HS-5 (cell line): ENCODE data around the gene ADGB.
"Not testable (repeated sequence)": the region's sequence is repeated elsewhere in the genome, so short reads cannot be mapped to it uniquely, and the experiment has no call there.

Experiments used
- DNase-seq: peaks from one replicate; pipeline ENCODE4 v3.0.0-alpha.2; 2012; ENCODE audit warnings: low read depth

ADGB gene

DNA sequence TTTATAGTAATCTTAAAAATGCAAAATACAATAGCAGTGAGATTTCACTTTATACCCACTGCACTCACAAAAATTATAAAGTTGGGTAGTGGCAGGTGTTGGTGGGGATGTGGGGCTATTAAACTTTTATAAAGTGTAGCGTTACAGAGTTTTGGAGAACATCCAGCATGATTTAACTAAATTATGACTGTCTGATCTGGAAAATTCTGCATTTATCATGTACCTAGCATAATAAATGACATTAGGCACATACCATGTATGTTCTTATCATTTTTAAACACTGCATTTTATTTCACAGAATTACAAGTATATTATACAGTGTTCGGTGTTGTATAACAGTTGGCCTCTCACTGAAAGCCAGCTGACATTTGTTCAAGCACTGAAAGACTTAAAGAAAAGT, 169.9 kb downstream of the ADGB start:
- no peak for DNase-seq

DNA sequence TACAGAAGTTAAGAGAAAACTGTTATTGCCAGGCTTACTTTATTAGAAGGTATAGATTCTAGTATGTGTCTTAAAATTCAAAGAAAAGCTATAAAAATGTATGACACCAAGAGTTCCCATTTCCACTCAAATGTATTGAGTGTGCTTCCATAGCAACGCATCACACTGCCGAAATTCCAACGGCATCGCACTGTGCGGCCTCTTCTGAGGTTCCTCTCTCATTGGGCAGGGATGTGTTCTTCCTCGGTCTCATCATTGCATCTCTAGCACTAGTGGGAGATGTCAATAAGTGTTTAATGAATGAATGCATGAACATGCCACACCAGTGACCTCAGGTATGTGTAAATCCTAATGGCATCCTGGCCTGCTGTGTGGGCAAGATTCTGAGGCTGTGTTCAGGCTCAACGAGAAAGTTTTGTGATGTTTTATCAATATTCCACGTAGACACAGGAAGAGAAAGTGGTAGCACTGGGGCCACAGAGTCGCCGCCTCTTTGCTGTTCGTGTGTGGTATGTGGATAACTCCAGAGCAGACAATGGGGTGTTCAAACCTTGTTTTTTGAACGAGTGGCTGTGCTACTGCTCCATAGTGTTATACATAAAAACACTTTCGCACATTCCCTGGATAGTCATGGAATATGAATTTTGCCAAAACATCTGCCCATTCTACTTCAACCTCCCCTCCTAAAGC, 171.6 kb downstream of the ADGB start:
- no peak for DNase-seq

DNA sequence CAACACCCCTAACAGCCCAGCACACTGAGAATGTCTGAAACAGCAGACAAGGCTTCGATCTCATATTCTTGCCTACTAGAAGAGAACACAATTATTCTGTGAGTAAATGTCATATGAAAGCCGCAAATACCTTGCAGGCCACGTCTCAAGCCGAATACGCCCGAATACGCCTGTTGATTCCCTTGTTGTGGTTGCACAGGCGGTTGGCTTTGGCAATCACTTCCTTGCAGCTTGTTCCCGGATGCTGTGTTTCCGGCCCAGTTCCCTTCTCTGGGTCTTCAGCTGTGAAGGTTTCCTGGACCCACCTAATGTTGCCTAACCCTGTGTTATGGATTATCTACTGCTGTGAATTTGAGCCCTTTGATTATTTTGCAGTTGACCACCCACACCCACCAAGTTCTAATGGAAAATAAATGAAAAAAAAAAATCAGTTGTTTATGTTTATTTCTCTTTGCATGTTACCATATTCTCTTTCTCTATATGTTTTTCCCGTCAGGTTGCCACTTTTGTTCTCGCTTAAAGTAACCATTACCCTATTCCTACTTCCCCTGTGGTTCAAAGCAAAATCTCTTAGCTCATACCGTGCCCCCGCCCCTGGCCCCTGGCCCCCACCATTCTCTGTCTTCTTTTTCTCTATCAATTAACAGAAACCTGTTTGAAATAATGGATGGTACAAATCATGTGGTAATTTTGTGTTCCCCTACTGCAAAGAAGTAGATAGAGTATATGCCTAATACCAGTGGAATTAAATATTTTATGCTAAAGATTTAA, 172.4 kb downstream of the ADGB start:
- DNase-seq: no peak

GRCh38 chr6:146775220-146775619, 176.4 kb downstream of the ADGB start:
- no peak for DNase-seq

DNA sequence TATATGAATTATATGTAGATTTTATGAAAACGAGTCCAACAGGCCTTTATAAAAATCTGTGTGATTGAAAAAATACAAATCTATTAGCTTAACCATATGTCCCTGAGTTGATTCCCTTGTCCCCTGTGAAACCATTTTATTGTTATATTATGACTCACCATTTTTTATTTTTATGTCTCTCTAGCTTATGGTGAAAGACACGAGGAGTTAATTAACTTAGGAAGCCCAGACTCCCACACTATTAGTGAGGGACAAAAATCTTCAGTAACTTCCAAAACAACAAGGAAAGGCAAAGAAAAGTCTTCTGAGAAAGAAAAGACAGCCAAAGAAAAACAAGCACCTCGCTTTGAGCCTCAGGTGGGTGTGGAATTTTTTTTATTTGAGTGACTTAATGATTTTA, 183.1 kb downstream of the ADGB start:
- no peak for DNase-seq

GRCh38 chr6:146785001-146785585, 186.3 kb downstream of the ADGB start:
- DNase-seq: no peak

GRCh38 chr6:146787876-146788508, 189.2 kb downstream of the ADGB start:
- no peak for DNase-seq

GRCh38 chr6:146790561-146791091, 191.9 kb downstream of the ADGB start:
- DNase-seq: no peak

DNA sequence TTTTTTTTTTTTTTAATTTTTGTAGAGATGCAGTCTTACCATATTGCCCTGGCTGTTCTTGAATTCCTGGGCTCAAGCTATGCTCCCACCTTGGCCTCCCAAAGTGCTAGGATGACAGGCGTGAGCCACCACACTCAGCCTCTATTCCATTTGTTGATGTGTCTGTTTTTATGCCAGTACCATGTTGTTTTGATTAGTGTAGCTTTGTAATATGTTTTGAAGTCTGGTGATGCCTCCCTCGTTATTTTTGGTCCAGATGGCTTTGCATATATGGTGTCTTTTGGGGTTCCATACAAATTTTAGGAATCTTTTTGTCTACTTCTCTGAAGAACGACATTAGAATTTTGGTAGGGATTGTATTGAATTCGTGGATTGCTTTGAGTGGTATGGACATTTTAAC, 193.2 kb downstream of the ADGB start:
- no peak for DNase-seq

GRCh38 chr6:146793218-146793617, 194.4 kb downstream of the ADGB start:
- not testable (repeated sequence) for DNase-seq

DNA sequence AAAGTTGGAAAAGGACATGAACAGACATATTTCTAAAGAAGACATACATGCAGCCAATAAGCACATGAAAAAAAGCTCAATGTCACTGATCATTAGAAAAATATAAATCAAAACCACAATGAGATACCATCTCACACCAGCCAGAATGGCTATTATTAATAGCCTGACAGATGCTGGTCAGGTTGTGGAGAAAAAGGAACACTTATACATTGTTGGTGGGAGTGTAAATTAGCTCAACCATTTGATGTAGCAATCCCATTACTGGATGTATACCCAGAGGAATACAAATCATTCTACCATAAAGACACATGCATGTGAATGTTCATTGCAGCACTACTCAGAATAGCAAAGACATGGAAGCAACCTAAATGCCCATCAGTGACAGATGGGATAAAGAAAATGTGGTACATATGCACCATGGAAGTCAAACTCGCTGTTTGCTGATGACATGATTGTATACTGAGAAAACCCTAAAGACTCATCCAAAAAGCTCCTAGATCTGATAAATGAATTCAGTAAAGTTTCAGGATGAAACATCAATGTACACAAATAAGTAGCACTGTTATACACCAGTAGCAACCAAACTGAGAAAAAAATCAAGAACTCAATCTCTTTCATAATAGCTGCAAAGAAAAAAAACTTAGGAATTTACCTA, 196.8 kb downstream of the ADGB start:
- DNase-seq: no peak

DNA sequence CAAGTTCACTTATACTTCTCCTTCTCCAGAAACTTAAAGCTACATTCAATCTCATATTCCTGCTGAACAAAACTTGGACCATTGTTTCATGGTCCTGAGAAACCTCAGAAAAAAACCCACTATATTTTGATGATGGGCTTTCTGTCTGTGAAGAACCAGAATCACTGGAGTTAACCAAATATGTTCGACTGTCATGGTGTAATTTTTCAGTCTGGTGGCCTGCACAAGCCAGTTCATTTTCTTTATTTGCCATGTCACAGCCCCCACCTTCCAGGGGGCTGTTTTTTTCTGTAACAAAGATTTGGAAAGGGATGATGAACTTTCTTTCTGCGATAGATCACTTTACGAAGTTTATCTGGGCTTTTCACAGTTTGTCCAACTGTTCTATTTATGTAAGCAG, 204.4 kb downstream of the ADGB start:
- DNase-seq: not testable (repeated sequence)

DNA sequence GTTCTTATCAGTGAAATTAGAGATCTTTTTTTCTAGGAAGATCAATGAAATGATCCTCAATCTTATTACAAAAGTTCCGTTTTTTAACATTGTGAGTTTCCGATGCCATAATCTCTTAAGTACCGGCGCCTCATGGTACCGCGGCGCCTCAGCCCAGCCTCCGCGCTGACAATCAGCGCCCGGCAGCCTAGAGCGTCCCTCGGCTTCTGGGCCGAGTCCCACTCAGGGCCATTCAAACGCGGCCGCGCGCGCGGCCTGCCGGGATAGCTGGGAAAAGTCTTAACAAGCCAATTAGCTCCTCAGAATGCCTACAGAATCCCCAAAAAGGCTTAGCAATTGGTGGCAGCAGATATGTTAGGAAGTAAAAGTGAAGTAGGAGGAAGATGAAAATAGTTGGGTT, 204.8 kb downstream of the ADGB start:
- no peak for DNase-seq

GRCh38 chr6:146805546-146806325, 207.0 kb downstream of the ADGB start:
- DNase-seq: no peak

GRCh38 chr6:146809014-146809413, 210.2 kb downstream of the ADGB start:
- DNase-seq: not testable (repeated sequence)

DNA sequence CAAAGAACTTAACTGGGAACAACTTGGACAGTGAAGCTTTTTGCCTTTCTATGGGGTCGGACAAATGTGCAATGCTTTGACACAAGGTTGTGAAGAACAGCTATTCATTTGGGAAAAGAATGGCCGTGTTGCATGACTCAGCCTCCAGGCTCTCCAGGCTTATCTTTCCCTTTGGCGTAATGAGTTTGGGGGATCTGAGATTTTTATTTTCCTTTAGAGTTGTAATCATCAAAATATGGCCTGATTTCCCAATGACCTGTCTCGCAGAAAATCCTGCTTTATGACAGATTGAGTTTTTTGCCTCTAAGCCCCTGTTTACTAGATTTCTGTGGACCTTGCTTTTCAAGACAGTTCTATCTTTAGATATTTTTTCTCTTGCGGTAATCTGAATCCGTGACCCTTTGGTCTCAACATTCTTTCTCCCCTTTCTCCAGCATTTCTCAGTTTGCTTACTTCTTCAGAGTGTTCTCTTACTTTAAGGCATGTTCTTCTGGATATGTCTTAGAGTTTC, 214.1 kb downstream of the ADGB start:
- peak; percentile 28 for DNase-seq

GRCh38 chr6:146813554-146813953, 214.8 kb downstream of the ADGB start:
- DNase-seq: no peak

- no peak for DNase-seq
These were observed 215.5 kb downstream of the ADGB start for GRCh38 chr6:146814148-146814750.

DNA sequence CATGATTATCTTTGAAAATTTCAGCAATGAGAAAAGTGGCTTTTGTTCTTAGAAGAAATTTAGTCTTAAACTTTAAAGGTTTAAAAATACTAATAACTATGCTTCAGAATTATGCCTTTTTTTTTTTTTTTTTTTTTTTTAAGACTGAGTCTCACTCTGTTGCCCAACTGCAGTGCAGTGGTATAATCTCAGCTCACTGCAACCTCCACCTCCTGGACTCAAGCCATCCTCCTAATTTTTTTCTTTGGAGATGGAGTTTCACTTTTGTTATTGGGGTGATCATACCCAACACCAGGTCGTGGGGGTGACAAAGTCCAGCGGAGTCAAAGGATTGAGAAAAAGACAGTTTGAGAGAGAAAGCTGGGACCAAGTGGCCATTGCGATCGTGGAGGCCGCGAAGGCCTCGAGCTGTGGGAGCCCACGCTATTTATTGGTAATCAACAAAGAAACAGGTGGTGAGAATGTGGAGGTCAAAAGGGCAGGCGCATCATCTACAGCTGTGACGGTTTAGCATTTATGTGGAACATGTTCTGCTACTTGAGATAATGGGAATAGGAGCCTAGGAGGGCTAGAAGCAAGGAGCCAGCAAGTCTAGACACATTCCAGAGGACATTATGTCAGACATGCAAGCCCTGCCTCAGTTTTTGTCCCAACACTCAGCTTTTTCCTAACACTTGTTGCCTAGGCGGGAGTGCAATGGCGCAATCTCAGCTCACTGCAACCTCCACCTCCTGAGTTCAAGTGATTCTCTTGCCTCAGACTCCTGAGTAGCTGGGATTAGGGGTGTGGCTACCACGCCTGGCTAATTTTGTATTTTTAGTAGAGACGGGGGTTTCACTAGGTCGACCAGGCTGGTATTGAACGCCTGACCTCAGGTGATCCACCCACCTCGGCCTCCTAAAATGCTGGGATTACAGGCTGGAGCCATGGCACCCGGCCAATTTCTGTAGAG, 217.0 kb downstream of the ADGB start:
- DNase-seq: not testable (repeated sequence)
